ENCODE measurements around the gene TMEM242. TPM values are rescaled to one million over a fixed set of nuclear protein-coding genes. Genes with fewer than 3 reads are reported as not detected.

TMEM242 gene
- total and polyA plus RNA-seq, 2 of the 8 experiments (the other 6 are each of a cell fraction or from before 2014, with no cell fraction given), result 2.4 to 9.0 TPM

GRCh38 chr6:157323255-157323965 lies at the start of gene TMEM242 (continued):
- TF ChIP-seq, protein P1, sequence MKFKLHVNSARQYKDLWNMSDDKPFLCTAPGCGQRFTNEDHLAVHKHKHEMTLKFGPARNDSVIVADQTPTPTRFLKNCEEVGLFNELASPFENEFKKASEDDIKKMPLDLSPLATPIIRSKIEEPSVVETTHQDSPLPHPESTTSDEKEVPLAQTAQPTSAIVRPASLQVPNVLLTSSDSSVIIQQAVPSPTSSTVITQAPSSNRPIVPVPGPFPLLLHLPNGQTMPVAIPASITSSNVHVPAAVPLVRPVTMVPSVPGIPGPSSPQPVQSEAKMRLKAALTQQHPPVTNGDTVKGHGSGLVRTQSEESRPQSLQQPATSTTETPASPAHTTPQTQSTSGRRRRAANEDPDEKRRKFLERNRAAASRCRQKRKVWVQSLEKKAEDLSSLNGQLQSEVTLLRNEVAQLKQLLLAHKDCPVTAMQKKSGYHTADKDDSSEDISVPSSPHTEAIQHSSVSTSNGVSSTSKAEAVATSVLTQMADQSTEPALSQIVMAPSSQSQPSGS (IDR thresholded peaks at IDR 0.05; ENCODE audit: low read length), result peak; percentile 54; the same call in 1 of the 2 replicates
- TF ChIP-seq RNF2 (IDR thresholded peaks at IDR 0.05; ENCODE audit: borderline replicate concordance, low read depth, low read length, missing control alignments, poor library complexity, severe bottlenecking), result no peak
- peak; percentile 81 for TF ChIP-seq EGR1 (IDR thresholded peaks at IDR 0.05; ENCODE audit: borderline replicate concordance, low read depth, low read length)
- TF ChIP-seq SUZ12 (IDR thresholded peaks at IDR 0.05; ENCODE audit: low read length), result no peak
- peak; percentile 51 for TF ChIP-seq EZH2 (IDR thresholded peaks at IDR 0.05; ENCODE audit: low read depth, low read length, severe bottlenecking)
- no peak for TF ChIP-seq CHD1 (IDR thresholded peaks at IDR 0.05; ENCODE audit: low read depth, low read length)
- peak; percentile 90; the same call in 1 of the 2 replicates for TF ChIP-seq GABPA (IDR thresholded peaks at IDR 0.05; ENCODE audit: borderline replicate concordance, insufficient read depth, low read length)
- TF ChIP-seq, protein P2, sequence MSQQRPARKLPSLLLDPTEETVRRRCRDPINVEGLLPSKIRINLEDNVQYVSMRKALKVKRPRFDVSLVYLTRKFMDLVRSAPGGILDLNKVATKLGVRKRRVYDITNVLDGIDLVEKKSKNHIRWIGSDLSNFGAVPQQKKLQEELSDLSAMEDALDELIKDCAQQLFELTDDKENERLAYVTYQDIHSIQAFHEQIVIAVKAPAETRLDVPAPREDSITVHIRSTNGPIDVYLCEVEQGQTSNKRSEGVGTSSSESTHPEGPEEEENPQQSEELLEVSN (IDR thresholded peaks at IDR 0.05), result peak; percentile 56
- no peak for TF ChIP-seq CBX8 (IDR thresholded peaks at IDR 0.05; ENCODE audit: borderline replicate concordance, low read depth, low read length)
- TF ChIP-seq SP1 (IDR thresholded peaks at IDR 0.05; ENCODE audit: low read depth, low read length), result peak; percentile 79
- TF ChIP-seq RBBP5 (IDR thresholded peaks at IDR 0.05; ENCODE audit: borderline replicate concordance, low read depth, low read length), result peak; percentile 83
- no peak for TF ChIP-seq NRF1 (IDR thresholded peaks at IDR 0.05; ENCODE audit: low read depth, low read length)
- TF ChIP-seq NANOG (IDR thresholded peaks at IDR 0.05; ENCODE audit: insufficient read depth, low read depth, low read length, poor library complexity, severe bottlenecking), result no peak
- no peak for TF ChIP-seq GTF2F1 (IDR thresholded peaks at IDR 0.05; ENCODE audit: borderline replicate concordance, low read depth, low read length)
- no peak for TF ChIP-seq MAFK (IDR thresholded peaks at IDR 0.05; ENCODE audit: low read depth, low read length)
- TF ChIP-seq CBX5 (IDR thresholded peaks at IDR 0.05; ENCODE audit: low read depth, low read length), result no peak
- TF ChIP-seq SRF (IDR thresholded peaks at IDR 0.05; ENCODE audit: low read depth, low read length), result peak; percentile 50; the same call in 1 of the 2 replicates
- TF ChIP-seq TBP (IDR thresholded peaks at IDR 0.05; ENCODE audit: low read depth, low read length), result peak; percentile 96
- TF ChIP-seq SIN3A (conservative IDR thresholded peaks at IDR 0.05 in 1 of 2, IDR thresholded peaks at IDR 0.05 in 1 of 2; ENCODE audit: low read depth in 1 of 2, low read length in 2 of 2), result peak; percentile 68 to 84; a peak in 2 of 4 replicates
- 0 out of 2 replicates have a peak, but pooled peaks have one; percentile 32 for TF ChIP-seq FOSL1 (IDR thresholded peaks at IDR 0.05; ENCODE audit: insufficient read depth, low read depth, low read length)
- TF ChIP-seq BACH1 (IDR thresholded peaks at IDR 0.05; ENCODE audit: low read length), result no peak

Data from H1 (cell line).